Right cardiac atrium (tissue), 5 donors: ENCODE results near the gene TPM4. TPM values are rescaled to one million over a fixed set of nuclear protein-coding genes. Genes with fewer than 3 reads are reported as not detected.

Experiments used
- ATAC-seq, 2 donors: fragments of 200-7000 bp; cut with Tn5 transposase; one replicate each; pipeline versions ENCODE4 v1.8.0 to v1.9.1; 2020; ENCODE audit warnings: moderate library complexity in 2 of 2, mild to moderate bottlenecking in 1 of 2
- DNase-seq, 3 donors: peaks; one replicate each; pipeline ENCODE4 v3.0.0-alpha.2; 2020
- H3K27ac ChIP-seq: one replicate; pipeline ENCODE4 v1.5.1; 2013; ENCODE audit warnings: mild to moderate bottlenecking, low read length, control low read depth, moderate library complexity
- H3K27me3 ChIP-seq: one replicate; pipeline ENCODE4 v1.6.1; 2013; ENCODE audit not compliant: control insufficient read depth, insufficient read depth
- H3K4me1 ChIP-seq: one replicate; pipeline ENCODE4 v1.6.1; 2013; ENCODE audit warnings: low read length; ENCODE audit not compliant: control insufficient read depth, insufficient read depth
- H3K4me3 ChIP-seq: one replicate; pipeline ENCODE4 v1.5.1; 2013; ENCODE audit warnings: low read length, control low read depth
- H3K9me3 ChIP-seq: one replicate; pipeline ENCODE4 v1.6.1; 2013; ENCODE audit warnings: low read length; ENCODE audit not compliant: control insufficient read depth
- WGBS: extraction: QIAGEN DNeasy Blood & Tissue Kit; methylation state at CpG from one replicate; pipeline ENCODE4 v1.1.7; 2013; 5-methylcytosine and 5-hydroxymethylcytosine counted together
- intact Hi-C, 4 donors: fragments of 100-400 bp; cut with DNase I; formaldehyde crosslinking; loops; one replicate each; pipeline versions ENCODE4 v1.11.0 to v1.14.0; 2022 to 2023
- polyA plus RNA-seq: library from polyadenylated mRNA; stranded (reverse); fragments of 200-250 nt; gene quantifications from one replicate; pipeline ENCODE4 v1.2.3, GENCODE V29; 2013
- total RNA-seq, 4 donors: library from RNA; stranded (reverse); fragmentation: NEBNext Ultra II Directional; extraction: Animal tissue kit (Norgen Biotek cat#: 25700); gene quantifications; one replicate each; pipeline ENCODE4 v1.2.1, GENCODE V29; 2021
- donor health status: healthy with polysubstance abuse.
- donor health status: DM: no; HTN: yes; CAD: no.
- donor health status: DM: no; HTN: no; CAD: no.
- donor health status: DM: no; HTN: yes; CAD: no; lungs with severe emphysema.
- donor health status: DM: yes; HTN: yes; CAD: no.

TPM4 gene
- total and polyA plus RNA-seq, 5 donors, result 87.7 to 226 (median 135) TPM

GRCh38 chr19:16087940-16088339 lies 11.6 kb downstream of the TPM4 start:
- no peaks in the 10 kb centered on the region for H3K4me1 ChIP-seq
- intact Hi-C loops, result no loop called here
- no peaks in the 10 kb centered on the region for H3K27me3 ChIP-seq
- no peak overlapping the region for H3K27ac ChIP-seq
- no peak overlapping the region for H3K4me3 ChIP-seq
- no peaks in the 10 kb centered on the region for H3K9me3 ChIP-seq
- 47% methylated on average over 12 of the region's 12 CpGs for WGBS
- ATAC-seq, result peak; percentile 3 to 7
- peak in 1 of 3 donors; percentile 57 for DNase-seq

- Histone ChIP-seq H3K9me3 (no peaks in the 10 kb centered on the region), H3K27ac (no peak overlapping the region), H3K27me3 (no peaks in the 10 kb centered on the region), H3K4me3 (no peak overlapping the region), H3K4me1 (no peaks in the 10 kb centered on the region)
- DNase-seq, result peak in 1 of 3 donors; percentile 42
- intact Hi-C loops, result no loop called here
- 47% methylated on average over 17 of the region's 17 CpGs for WGBS
- ATAC-seq, result peak; percentile 39 to 42
Observed at GRCh38 chr19:16088351-16089009, 12.2 kb downstream of the TPM4 start.

GRCh38 chr19:16089010-16089846 lies 12.9 kb downstream of the TPM4 start:
- no peaks in the 10 kb centered on the region for H3K9me3 ChIP-seq
- 74% methylated on average over 10 of the region's 10 CpGs for WGBS
- H3K4me1 ChIP-seq, result peaks cover 1% of the 10 kb centered on the region
- H3K4me3 ChIP-seq, result no peak overlapping the region
- ATAC-seq (no peak), DNase-seq (no peak)
- H3K27me3 ChIP-seq, result no peaks in the 10 kb centered on the region
- H3K27ac ChIP-seq, result no peak overlapping the region
- intact Hi-C loops, result no loop called here

GRCh38 chr19:16091546-16092475 lies 15.5 kb downstream of the TPM4 start:
- no peaks in the 10 kb centered on the region for H3K27me3 ChIP-seq
- no peak overlapping the region for H3K4me3 ChIP-seq
- DNase-seq (no peak), ATAC-seq (no peak)
- peaks cover 1% of the 10 kb centered on the region for H3K4me1 ChIP-seq
- no peak overlapping the region for H3K27ac ChIP-seq
- intact Hi-C loops, result no loop called here
- H3K9me3 ChIP-seq, result no peaks in the 10 kb centered on the region
- 96% methylated on average over 13 of the region's 13 CpGs for WGBS

GRCh38 chr19:16094360-16095070 lies 18.2 kb downstream of the TPM4 start:
- DNase-seq (no peak), ATAC-seq (peak in 1 of 2 donors; percentile 16)
- Histone ChIP-seq H3K4me1 (peaks cover 1% of the 10 kb centered on the region), H3K27ac (no peak overlapping the region), H3K27me3 (no peaks in the 10 kb centered on the region), H3K4me3 (no peak overlapping the region), H3K9me3 (no peaks in the 10 kb centered on the region)
- intact Hi-C loops, result no loop called here
- 70% methylated on average over 10 of the region's 10 CpGs for WGBS

- no peaks in the 10 kb centered on the region for H3K9me3 ChIP-seq
- peaks cover 1% of the 10 kb centered on the region for H3K4me1 ChIP-seq
- WGBS, result 59% methylated on average over 13 of the region's 13 CpGs
- intact Hi-C loops, result no loop called here
- DNase-seq (peak in 2 of 3 donors; percentile 56 to 57), ATAC-seq (peak in 1 of 2 donors; percentile 56)
- no peaks in the 10 kb centered on the region for H3K27me3 ChIP-seq
- H3K4me3 ChIP-seq, result no peak overlapping the region
- H3K27ac ChIP-seq, result no peak overlapping the region
Observed at GRCh38 chr19:16095071-16095571, 18.8 kb downstream of the TPM4 start.

- no peaks in the 10 kb centered on the region for H3K9me3 ChIP-seq
- H3K4me3 ChIP-seq, result no peak overlapping the region
- H3K27ac ChIP-seq, result peak overlapping the region; percentile 21
- no peak for ATAC-seq
- DNase-seq, result peak in 1 of 3 donors; percentile 42
- 77% methylated on average over 10 of the region's 10 CpGs for WGBS
- peaks cover 1% of the 10 kb centered on the region for H3K4me1 ChIP-seq
- H3K27me3 ChIP-seq, result no peaks in the 10 kb centered on the region
- intact Hi-C loops, result no loop called here
Observed at GRCh38 chr19:16096280-16096855, 20.1 kb downstream of the TPM4 start.

- intact Hi-C loops, result no loop called here
- peak in 1 of 3 donors; percentile 21 for DNase-seq
- ATAC-seq, result no peak
- no peaks in the 10 kb centered on the region for H3K27me3 ChIP-seq
- no peaks in the 10 kb centered on the region for H3K9me3 ChIP-seq
- no peak overlapping the region for H3K27ac ChIP-seq
- WGBS, result 82% methylated on average over 6 of the region's 6 CpGs
- peaks cover 1% of the 10 kb centered on the region for H3K4me1 ChIP-seq
- H3K4me3 ChIP-seq, result no peak overlapping the region
Observed at GRCh38 chr19:16098416-16098768, 22.1 kb downstream of the TPM4 start.

- DNase-seq, result no peak
- 93% methylated on average over 6 of the region's 6 CpGs for WGBS
- Histone ChIP-seq H3K9me3 (no peaks in the 10 kb centered on the region), H3K4me3 (no peak overlapping the region), H3K4me1 (no peaks in the 10 kb centered on the region), H3K27me3 (no peaks in the 10 kb centered on the region), H3K27ac (no peak overlapping the region)
- no peak for ATAC-seq
- intact Hi-C loops, result no loop called here
Observed at GRCh38 chr19:16098821-16099220, 22.5 kb downstream of the TPM4 start.
